Tibial nerve (tissue), 4 donors: Measurements from ENCODE around the gene ZFYVE28. TPM values are rescaled to one million over a fixed set of nuclear protein-coding genes. Genes with fewer than 3 reads are reported as not detected.

Source experiments
- DNase-seq, 2 donors: peaks; one replicate each; pipeline ENCODE4 v3.0.0-alpha.2; 2019; ENCODE audit warnings: low spot score in 2 of 2
- H3K27ac ChIP-seq, 4 donors: fragments of 200-600 bp; sonication (generic) in 3 of 4; one replicate each; pipeline ENCODE4 v1.5.1; 2017 to 2019; ENCODE audit warnings: mild to moderate bottlenecking in 1 of 4
- H3K27me3 ChIP-seq, 2 donors: fragments of 200-600 bp; sonication (generic) in 1 of 2; one replicate each; pipeline versions ENCODE4 v1.5.1 to v1.6.0; 2017 to 2019
- H3K36me3 ChIP-seq, 3 donors: fragments of 200-600 bp; sonication (generic); one replicate each; pipeline ENCODE4 v1.5.1; 2018 to 2019
- H3K4me1 ChIP-seq, 4 donors: fragments of 200-600 bp; sonication (generic) in 3 of 4; one replicate each; pipeline ENCODE4 v1.5.1; 2017 to 2019
- H3K4me3 ChIP-seq, 4 donors: fragments of 200-600 bp; sonication (generic) in 3 of 4; one replicate each; pipeline ENCODE4 v1.5.1; 2017 to 2019; ENCODE audit warnings: mild to moderate bottlenecking in 1 of 4, moderate library complexity in 1 of 4
- H3K9me3 ChIP-seq, 4 donors: fragments of 200-600 bp; sonication (generic) in 3 of 4; one replicate each; pipeline ENCODE4 v1.5.1; 2017 to 2019
- CTCF ChIP-seq, 5 experiments: fragments of 200-600 bp in 3 of 5; fragments of 450-650 bp in 2 of 5; sonication (generic) in 3 of 5; IDR thresholded peaks; one replicate each; pipeline ENCODE4 v1.5.1; 2016 to 2019; ENCODE audit warnings: antibody characterized with exemption in 5 of 5, mild to moderate bottlenecking in 3 of 5, moderate library complexity in 2 of 5
- EP300 ChIP-seq, 2 donors: sonication (generic); formaldehyde crosslinking; IDR thresholded peaks; one replicate each; pipeline ENCODE4 v1.6.1; 2017; ENCODE audit warnings: antibody characterized with exemption in 2 of 2, mild to moderate bottlenecking in 1 of 2
- POLR2A ChIP-seq, 2 donors: fragments of 450-650 bp; IDR thresholded peaks; one replicate each; pipeline ENCODE4 v1.6.1; 2017; ENCODE audit warnings: antibody characterized with exemption in 2 of 2, mild to moderate bottlenecking in 2 of 2, moderate library complexity in 2 of 2
- WGBS, 2 donors: methylation state at CpG; one replicate each; pipeline ENCODE4 v1.1.5; 2018; 5-methylcytosine and 5-hydroxymethylcytosine counted together
- total RNA-seq, 4 donors: library from RNA; depleted of rRNA; stranded (reverse); fragments of >200 nt; gene quantifications; one replicate each; pipeline ENCODE4 v1.1.0, GENCODE V29; 2016

The ZFYVE28 gene
- total RNA-seq, 4 donors from 2014 or later: 16.2 to 44.4 (median 26.5) TPM

- WGBS, 2 donors: 53 to 54% methylated on average over 14 to 15 of the region's 15 CpGs
- Histone ChIP-seq H3K27me3 (peaks cover 0 to 6% of the 10 kb centered on the region in 2 donors), H3K36me3 (no peaks in the 10 kb centered on the region), H3K27ac (no peak overlapping the region), H3K9me3 (no peaks in the 10 kb centered on the region), H3K4me3 (peak overlapping the region in 1 of 4 donors; percentile 41), H3K4me1 (peaks cover 0 to 25% (median 14%) of the 10 kb centered on the region in 4 donors)
- no peak for TF ChIP-seq EP300 (IDR thresholded peaks at IDR 0.05)
- no peak for DNase-seq
These were observed 16.8 kb downstream of the ZFYVE28 start for GRCh38 chr4:2401610-2401983.

- no peak overlapping the region for H3K27ac ChIP-seq
- WGBS, 2 donors: 82 to 94% methylated on average over 10 to 15 of the region's 15 CpGs
- H3K4me1 ChIP-seq: peaks cover 0 to 25% (median 14%) of the 10 kb centered on the region in 4 donors
- no peaks in the 10 kb centered on the region for H3K36me3 ChIP-seq
- peaks cover 0 to 6% of the 10 kb centered on the region in 2 donors for H3K27me3 ChIP-seq
- H3K9me3 ChIP-seq: no peaks in the 10 kb centered on the region
- no peak for DNase-seq
- TF ChIP-seq CTCF (IDR thresholded peaks at IDR 0.05): no peak
- no peak overlapping the region for H3K4me3 ChIP-seq
These were observed 17.4 kb downstream of the ZFYVE28 start for GRCh38 chr4:2400841-2401609.

- WGBS, 2 donors: 70 to 82% methylated on average over 26 to 28 of the region's 28 CpGs
- no peak for DNase-seq
- Histone ChIP-seq H3K27me3 (peaks cover 0 to 6% of the 10 kb centered on the region in 2 donors), H3K27ac (no peak overlapping the region), H3K4me1 (peaks cover 0 to 25% (median 14%) of the 10 kb centered on the region in 4 donors), H3K9me3 (no peaks in the 10 kb centered on the region), H3K36me3 (no peaks in the 10 kb centered on the region), H3K4me3 (no peak overlapping the region)
- no peak for TF ChIP-seq EP300 (IDR thresholded peaks at IDR 0.05)
- TF ChIP-seq POLR2A (IDR thresholded peaks at IDR 0.05): no peak
- no peak for TF ChIP-seq CTCF (IDR thresholded peaks at IDR 0.05)
These were observed 18.7 kb downstream of the ZFYVE28 start for GRCh38 chr4:2399631-2400190.

GRCh38 chr4:2399216-2399615 is 19.2 kb downstream of the ZFYVE28 start:
- Histone ChIP-seq H3K4me3 (no peak overlapping the region), H3K36me3 (no peaks in the 10 kb centered on the region), H3K27ac (no peak overlapping the region), H3K9me3 (no peaks in the 10 kb centered on the region), H3K27me3 (peaks cover 0 to 6% of the 10 kb centered on the region in 2 donors), H3K4me1 (peaks cover 0 to 25% (median 14%) of the 10 kb centered on the region in 4 donors)
- TF ChIP-seq POLR2A (IDR thresholded peaks at IDR 0.05): no peak
- no peak for TF ChIP-seq CTCF (IDR thresholded peaks at IDR 0.05)
- TF ChIP-seq EP300 (IDR thresholded peaks at IDR 0.05): no peak
- 55 to 59% methylated on average over 10 of the region's 10 CpGs for WGBS, 2 donors
- no peak for DNase-seq

GRCh38 chr4:2397596-2398379 is 20.7 kb downstream of the ZFYVE28 start:
- Histone ChIP-seq H3K27me3 (peaks cover 0 to 6% of the 10 kb centered on the region in 2 donors), H3K36me3 (no peaks in the 10 kb centered on the region), H3K27ac (no peak overlapping the region), H3K4me3 (no peak overlapping the region), H3K4me1 (peaks cover 0 to 24% (median 12%) of the 10 kb centered on the region in 4 donors), H3K9me3 (no peaks in the 10 kb centered on the region)
- no peak for DNase-seq
- 73 to 81% methylated on average over 20 of the region's 20 CpGs for WGBS, 2 donors
- no peak for TF ChIP-seq CTCF (IDR thresholded peaks at IDR 0.05)
- TF ChIP-seq POLR2A (IDR thresholded peaks at IDR 0.05): no peak
- no peak for TF ChIP-seq EP300 (IDR thresholded peaks at IDR 0.05)
